CD4-positive, alpha-beta T cell treated with Interleukin-6 for 4 hours (primary cell): ENCODE results near the gene CDH12.

Experiments
- DNase-seq: peaks from one replicate; pipeline ENCODE4 v3.0.0-alpha.2; 2020; ENCODE audit warnings: mixed read lengths

CDH12 gene

GRCh38 chr5:22757776-22758175 is 95.4 kb downstream of the CDH12 start:
- no peak for DNase-seq

- DNase-seq = no peak
Measured at GRCh38 chr5:22754155-22754554, 99.0 kb downstream of the CDH12 start.

DNA sequence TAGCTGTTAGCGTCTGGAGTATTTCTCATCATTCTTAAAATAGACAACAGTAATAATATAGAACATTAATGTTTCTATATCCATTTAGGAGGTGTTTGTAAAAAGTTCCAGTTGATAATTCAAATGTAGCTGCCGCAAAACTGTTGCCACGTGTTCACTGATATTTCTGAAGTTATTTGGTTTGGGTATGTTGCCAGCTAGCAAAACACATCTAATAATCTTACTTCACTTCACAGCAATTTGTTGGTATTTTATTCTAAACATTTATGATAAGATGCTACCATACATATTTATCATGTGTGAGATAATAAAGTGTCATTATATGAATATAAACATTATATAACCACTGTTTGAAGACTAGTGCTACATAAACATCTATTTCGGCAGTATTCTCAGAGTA is 101.6 kb downstream of the CDH12 start:
- no peak for DNase-seq

- DNase-seq = no peak
Measured at GRCh38 chr5:22736443-22737003, 116.6 kb downstream of the CDH12 start.

DNA sequence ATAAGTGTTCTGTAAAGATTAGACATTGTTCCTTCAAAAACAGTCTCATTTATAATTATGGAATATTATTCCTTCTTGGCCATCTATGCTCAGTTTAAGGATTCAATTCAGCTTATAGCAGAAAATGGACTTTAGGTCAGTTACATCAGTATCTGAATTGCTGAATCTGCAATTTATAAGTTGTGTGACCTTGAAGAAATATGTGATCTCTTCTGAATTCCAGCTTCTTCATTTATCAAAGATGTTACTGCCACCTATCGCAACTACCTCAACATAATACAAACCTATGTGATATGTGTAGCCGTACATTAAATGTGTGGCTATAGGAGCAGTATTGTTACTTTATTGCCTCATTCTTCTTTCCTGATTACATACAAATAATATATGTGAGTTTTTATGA is 118.2 kb downstream of the CDH12 start:
- DNase-seq = no peak

DNA sequence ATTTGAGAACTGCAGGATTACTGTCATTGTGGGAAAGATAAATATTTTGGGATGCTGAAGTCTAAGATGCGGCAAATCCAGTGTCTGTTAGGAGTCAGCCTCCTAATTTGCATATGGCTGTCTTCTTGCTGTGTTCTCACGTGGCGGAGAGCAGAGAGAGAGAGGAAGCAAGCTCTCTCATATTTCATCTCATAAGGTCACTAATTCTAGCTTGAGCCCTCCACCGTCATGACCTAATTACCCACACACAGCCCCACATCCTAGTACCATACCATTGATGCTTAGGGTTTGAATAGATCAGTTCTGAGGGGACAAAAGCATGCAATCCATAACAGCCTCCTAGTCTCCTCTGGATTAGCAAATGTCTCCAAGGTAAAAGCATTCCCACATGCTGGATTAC is 124.5 kb downstream of the CDH12 start:
- no peak for DNase-seq

DNA sequence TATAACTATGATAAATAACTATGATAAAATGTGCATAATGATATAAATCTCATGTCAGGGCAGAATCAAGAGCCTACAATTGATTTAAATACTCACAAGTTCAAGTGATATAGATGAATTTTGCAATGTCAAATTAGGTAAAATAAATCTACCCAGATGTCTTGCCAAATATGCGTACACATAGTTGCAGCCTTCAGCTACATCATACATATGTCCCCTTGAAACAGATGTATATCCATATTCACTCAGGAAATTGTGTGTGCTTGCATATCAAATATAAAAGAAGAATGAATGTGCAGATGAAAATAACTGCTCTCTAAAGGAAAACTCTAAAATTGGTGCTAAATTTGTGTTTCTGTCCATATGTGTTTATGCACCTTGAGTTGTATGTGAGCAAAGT is 130.7 kb downstream of the CDH12 start:
- DNase-seq = no peak

GRCh38 chr5:22722056-22722455 is 131.1 kb downstream of the CDH12 start:
- no peak for DNase-seq

DNA sequence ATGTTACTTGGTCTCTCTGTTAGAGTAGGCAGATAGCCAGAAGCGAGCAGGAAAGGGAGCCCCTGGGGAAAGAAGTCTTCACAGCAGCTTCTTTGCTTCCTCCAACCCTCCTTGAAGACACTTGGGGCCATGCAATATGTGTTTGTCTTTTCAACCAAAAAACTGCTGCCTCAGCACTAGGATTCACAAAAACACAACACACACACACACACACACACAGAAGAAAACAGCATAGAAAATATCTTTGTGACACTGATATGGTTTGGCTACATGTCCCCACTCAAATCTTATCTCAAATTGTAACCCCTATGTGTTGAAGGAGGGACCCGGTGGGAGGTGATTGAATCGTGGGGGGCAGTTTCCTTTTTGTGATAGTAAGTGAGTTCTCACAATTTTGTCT is 133.3 kb downstream of the CDH12 start:
- DNase-seq = no peak

GRCh38 chr5:22710660-22711059 is 142.5 kb downstream of the CDH12 start:
- no peak for DNase-seq

DNA sequence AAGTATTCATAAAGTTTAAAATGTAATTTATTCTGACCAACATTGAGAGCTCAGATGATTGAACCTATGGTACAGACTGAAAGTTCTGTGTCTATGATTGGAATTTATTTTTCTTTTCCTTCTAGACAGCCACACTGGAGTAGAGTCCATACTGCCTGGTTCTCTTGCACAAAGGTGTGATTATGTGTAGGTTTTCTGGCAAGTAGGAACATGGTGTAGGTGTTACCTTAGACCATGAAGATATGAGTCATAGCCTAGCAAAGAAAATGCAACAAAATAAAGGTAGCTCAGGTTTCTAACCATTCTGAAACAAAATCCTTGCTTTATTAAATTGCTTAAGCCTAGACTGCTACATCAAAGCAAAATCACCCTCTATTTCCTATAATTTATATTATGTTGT is 143.4 kb downstream of the CDH12 start:
- DNase-seq = no peak

- no peak for DNase-seq
Measured at GRCh38 chr5:22708770-22709328, 144.3 kb downstream of the CDH12 start.

- DNase-seq = no peak
Measured at GRCh38 chr5:22706901-22707300, 146.2 kb downstream of the CDH12 start.

- DNase-seq = no peak
Measured at GRCh38 chr5:22699319-22699718, 153.8 kb downstream of the CDH12 start.

GRCh38 chr5:22693121-22693520 is 160.0 kb downstream of the CDH12 start:
- no peak for DNase-seq

DNA sequence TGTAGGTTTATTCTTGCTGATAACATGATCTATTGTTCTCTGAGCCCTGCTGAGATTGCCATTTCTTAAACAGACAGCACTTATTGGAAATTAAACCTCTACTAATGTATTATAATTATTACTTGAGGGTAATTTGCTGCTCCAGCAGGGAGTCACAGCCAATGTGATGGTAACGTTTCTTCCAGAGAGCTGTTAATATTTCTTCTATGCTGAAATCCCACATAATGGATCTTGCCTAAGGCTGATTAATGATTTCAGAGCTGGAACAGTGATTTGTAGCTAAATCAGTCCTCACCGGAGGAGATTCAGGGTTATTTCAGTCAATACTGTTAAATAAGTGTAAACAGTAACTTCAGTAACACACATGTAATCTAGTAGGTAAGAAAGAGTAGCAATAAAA is 170.1 kb downstream of the CDH12 start:
- DNase-seq = no peak

DNA sequence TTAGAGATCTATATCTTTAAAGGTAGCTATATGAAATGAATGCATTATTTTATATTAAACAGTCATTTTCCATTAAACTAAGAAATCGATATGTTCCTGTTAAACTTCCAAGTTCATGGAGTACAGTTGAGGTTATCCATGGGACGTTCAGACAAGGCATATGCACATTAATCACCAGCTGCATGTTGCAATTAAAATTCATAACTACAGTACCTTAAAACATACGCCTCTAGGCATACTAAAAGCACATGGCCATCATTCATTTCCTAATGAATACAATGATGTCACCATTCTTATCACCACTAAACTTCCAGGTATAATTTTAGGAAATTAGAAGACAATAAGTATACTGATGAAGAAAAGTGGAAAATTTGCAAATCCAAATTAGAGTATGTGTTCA is 174.3 kb downstream of the CDH12 start:
- DNase-seq = no peak

DNA sequence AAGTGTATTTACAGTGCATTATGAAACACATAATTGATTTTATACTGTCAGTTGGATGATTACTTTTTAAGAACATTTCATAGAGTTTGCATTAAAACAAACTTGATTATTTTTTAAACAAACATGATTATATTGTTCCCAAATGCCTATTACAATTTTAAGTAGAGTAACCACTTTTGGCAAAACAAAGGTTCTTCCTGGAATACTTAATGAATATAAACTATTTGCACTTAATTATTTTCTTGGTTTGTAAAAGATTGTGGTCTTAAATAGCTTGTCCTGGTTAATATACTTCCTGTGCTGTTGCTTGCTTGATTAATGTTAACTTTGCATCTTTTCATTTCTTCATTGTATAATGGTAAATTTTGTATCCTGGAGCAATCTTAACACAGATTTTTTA is 180.0 kb downstream of the CDH12 start:
- no peak for DNase-seq

- DNase-seq = no peak
Measured at GRCh38 chr5:22669345-22669744, 183.8 kb downstream of the CDH12 start.

DNA sequence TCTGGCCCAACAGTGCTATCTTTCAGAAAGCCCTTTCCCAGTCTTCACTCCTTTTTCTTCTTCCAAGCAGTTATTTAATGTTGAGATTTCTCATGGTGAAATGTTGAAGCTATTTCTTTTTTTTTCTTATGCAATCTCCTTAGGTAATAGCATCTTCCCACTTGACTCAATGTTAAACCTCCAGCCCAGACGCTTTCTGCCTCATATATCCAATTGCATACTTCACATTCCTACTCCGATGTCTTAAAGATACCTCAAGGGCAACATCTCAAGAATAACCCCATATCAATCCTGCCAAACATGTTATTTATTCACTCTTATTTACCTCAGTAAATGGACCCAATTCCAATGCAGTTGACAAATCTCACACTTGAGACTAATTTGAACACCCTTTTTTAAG is 187.3 kb downstream of the CDH12 start:
- no peak for DNase-seq

- DNase-seq = no peak
Measured at GRCh38 chr5:22663134-22663533, 190.0 kb downstream of the CDH12 start.

GRCh38 chr5:22662391-22662790 is 190.8 kb downstream of the CDH12 start:
- DNase-seq = no peak

DNA sequence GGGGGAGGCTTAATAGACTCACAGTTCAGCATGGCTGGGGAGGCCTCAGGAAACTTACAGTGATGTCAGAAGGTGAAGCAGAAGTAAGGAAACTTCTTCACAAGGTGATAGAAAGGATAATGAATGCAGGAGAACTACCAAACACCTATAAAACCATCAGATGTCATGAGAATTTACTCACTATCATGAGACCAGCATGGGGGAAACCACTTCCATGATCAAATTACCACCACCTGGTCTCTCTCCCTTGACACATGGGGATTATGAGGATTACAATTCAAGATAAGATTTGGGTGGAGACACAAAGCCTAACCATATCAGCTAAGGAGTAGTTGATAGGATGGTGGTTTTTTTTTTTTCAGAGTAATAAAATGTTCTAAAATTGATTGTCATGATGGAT is 201.8 kb downstream of the CDH12 start:
- no peak for DNase-seq

- DNase-seq = no peak
Measured at GRCh38 chr5:22650511-22650910, 202.6 kb downstream of the CDH12 start.

- no peak for DNase-seq
Measured at GRCh38 chr5:22649074-22649473, 204.1 kb downstream of the CDH12 start.

- DNase-seq = no peak
Measured at GRCh38 chr5:22644859-22645258, 208.3 kb downstream of the CDH12 start.
